Measurements from ENCODE around the gene MEGF11. TPM values are rescaled to one million over a fixed set of nuclear protein-coding genes. Genes with fewer than 3 reads are reported as not detected.

The MEGF11 gene
- total RNA-seq, 2 donors from 2014 or later: not detected

DNA sequence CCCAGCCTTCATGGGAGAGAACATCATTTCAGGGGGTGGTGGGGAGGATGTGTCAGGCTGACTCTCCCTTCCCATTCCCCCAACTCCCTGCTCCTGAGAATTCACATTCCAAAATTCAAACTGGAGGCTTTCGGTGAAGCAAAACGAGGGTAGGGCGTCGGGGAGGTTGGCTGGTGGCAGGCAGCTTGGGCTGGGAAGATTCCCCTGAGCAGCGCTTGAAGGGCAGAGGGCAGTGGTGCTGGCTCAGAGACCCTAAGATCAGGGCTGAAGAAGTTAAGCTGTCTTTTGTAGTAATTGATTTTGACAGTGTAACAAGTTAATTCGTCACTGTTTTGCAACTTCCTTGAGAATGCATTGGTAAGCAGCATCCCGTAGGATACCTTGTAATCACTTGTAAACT is 196.5 kb downstream of the MEGF11 start:
- Histone ChIP-seq H3K4me1 (no peaks in the 10 kb centered on the region), H3K4me3 (no peak overlapping the region), H3K9me3 (peaks cover 0 to 2% of the 10 kb centered on the region in 2 donors), H3K36me3 (no peaks in the 10 kb centered on the region), H3K27ac (no peak overlapping the region), H3K27me3 (no peaks in the 10 kb centered on the region)
- DNase-seq (ENCODE audit: low spot score): no peak
- no peak for TF ChIP-seq CTCF (IDR thresholded peaks at IDR 0.05)

- Histone ChIP-seq H3K4me3 (no peak overlapping the region), H3K36me3 (no peaks in the 10 kb centered on the region), H3K27ac (no peak overlapping the region), H3K27me3 (no peaks in the 10 kb centered on the region), H3K9me3 (no peaks in the 10 kb centered on the region), H3K4me1 (no peaks in the 10 kb centered on the region)
- DNase-seq (ENCODE audit: low spot score): no peak
- TF ChIP-seq CTCF (IDR thresholded peaks at IDR 0.05): no peak
Measured at GRCh38 chr15:66053991-66054390, 199.6 kb downstream of the MEGF11 start.

GRCh38 chr15:66051833-66052232 is 201.7 kb downstream of the MEGF11 start:
- H3K4me3 ChIP-seq: no peak overlapping the region
- H3K27me3 ChIP-seq: no peaks in the 10 kb centered on the region
- no peak for DNase-seq (ENCODE audit: low spot score)
- H3K27ac ChIP-seq: no peak overlapping the region
- no peaks in the 10 kb centered on the region for H3K36me3 ChIP-seq
- no peak for TF ChIP-seq CTCF (IDR thresholded peaks at IDR 0.05)
- H3K9me3 ChIP-seq: no peaks in the 10 kb centered on the region
- no peaks in the 10 kb centered on the region for H3K4me1 ChIP-seq

DNA sequence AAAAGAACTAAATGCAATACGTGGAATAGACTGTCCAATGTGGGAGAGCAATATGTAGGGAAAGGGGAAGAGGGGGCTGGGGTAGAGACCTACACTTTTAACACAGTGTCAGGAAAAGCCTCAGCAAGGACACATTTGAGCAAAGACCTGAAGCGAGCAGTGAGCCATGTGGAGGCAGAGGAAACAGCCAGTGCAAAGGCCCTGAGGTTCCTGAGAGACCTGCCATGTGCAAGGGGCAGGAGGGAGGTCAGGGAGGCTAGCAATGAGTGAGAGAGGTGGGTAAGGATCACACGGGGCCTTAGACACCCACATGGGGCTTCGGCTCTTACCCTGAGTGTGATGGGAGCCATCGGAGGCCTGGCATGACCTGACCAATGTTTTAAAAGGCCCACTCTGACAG is 203.3 kb downstream of the MEGF11 start:
- DNase-seq (ENCODE audit: low spot score): no peak
- no peak for TF ChIP-seq CTCF (IDR thresholded peaks at IDR 0.05)
- no peak overlapping the region for H3K4me3 ChIP-seq

GRCh38 chr15:66049353-66049752 is 204.2 kb downstream of the MEGF11 start:
- no peaks in the 10 kb centered on the region for H3K9me3 ChIP-seq
- H3K27me3 ChIP-seq: no peaks in the 10 kb centered on the region
- no peak overlapping the region for H3K4me3 ChIP-seq
- H3K27ac ChIP-seq: no peak overlapping the region
- H3K4me1 ChIP-seq: no peaks in the 10 kb centered on the region
- TF ChIP-seq CTCF (IDR thresholded peaks at IDR 0.05): no peak
- no peaks in the 10 kb centered on the region for H3K36me3 ChIP-seq
- DNase-seq (ENCODE audit: low spot score): no peak

More for the DNA sequence above, 203.3 kb downstream of the MEGF11 start:
- Histone ChIP-seq H3K9me3 (no peaks in the 10 kb centered on the region), H3K4me1 (no peaks in the 10 kb centered on the region), H3K36me3 (no peaks in the 10 kb centered on the region), H3K27ac (no peak overlapping the region), H3K27me3 (no peaks in the 10 kb centered on the region)

DNA sequence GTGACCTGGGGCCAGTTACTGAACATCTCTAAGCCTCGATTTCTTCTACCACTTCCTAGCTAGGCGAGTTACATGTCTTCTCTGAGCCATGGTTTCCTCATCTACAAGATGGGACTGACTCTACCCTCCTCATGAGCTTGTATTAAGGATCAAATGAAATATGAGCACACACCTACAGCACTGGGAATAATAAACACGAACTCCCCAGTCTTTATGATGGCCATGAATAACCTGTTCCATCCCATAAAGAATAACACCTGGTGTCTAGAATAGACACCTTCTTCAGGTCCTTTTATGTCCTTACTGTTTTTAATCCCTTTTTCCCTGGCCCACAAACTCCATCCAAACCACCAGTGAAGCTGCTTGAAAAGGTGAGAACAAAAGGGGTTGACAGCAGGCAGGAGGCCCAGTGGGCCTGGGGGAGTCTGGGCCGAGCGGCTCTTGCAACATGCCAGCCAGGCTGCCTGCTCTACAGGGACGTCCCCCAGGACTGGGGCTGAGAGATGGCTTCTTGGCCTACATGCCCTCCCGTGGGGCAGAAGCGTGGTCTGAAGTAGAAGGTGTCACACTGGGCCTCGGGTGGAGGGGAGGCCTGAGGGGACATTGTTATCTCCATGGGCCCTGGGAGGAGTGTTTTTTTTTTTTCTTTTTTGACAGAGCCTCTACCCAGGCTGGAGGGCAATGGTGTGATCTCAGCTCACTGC is 206.1 kb downstream of the MEGF11 start:
- no peak for TF ChIP-seq CTCF (IDR thresholded peaks at IDR 0.05)
- Histone ChIP-seq H3K9me3 (no peaks in the 10 kb centered on the region), H3K27ac (no peak overlapping the region), H3K4me1 (no peaks in the 10 kb centered on the region), H3K4me3 (no peak overlapping the region), H3K27me3 (no peaks in the 10 kb centered on the region), H3K36me3 (no peaks in the 10 kb centered on the region)
- no peak for DNase-seq (ENCODE audit: low spot score)

Data from right atrium auricular region (tissue), 2 donors.